Ectodermal cell (in vitro differentiated cells): Measurements from ENCODE around the gene CD300C.

Experiments used
- H3K27ac ChIP-seq: 2 replicates; pipeline ENCODE4 v1.7.0; 2013; ENCODE audit warnings: mild to moderate bottlenecking, low read depth, low read length; ENCODE audit not compliant: insufficient read depth, poor library complexity, severe bottlenecking
- H3K27me3 ChIP-seq: 2 replicates; pipeline ENCODE4 v1.7.0; 2013; ENCODE audit warnings: mild to moderate bottlenecking, low read length; ENCODE audit not compliant: insufficient read depth, control insufficient read depth, poor library complexity, severe bottlenecking
- H3K36me3 ChIP-seq: one replicate; pipeline ENCODE4 v1.7.0; 2013; ENCODE audit warnings: low read length; ENCODE audit not compliant: control insufficient read depth, insufficient read depth
- H3K4me1 ChIP-seq: one replicate; pipeline ENCODE4 v1.7.0; 2013; ENCODE audit warnings: low read length; ENCODE audit not compliant: control insufficient read depth, insufficient read depth
- H3K4me3 ChIP-seq: 2 replicates; pipeline ENCODE4 v1.7.0; 2013; ENCODE audit warnings: low read depth, low read length, control low read depth; ENCODE audit not compliant: insufficient read depth
- H3K9me3 ChIP-seq: 2 replicates; pipeline ENCODE4 v1.7.0; 2013; ENCODE audit warnings: mild to moderate bottlenecking, low read length, moderate library complexity; ENCODE audit not compliant: control insufficient read depth
- WGBS, 2 experiments: methylation state at CpG; one replicate each; pipeline ENCODE4 v1.1.7; 2013; ENCODE audit warnings: missing lambda C conversion rate in 2 of 2; 5-methylcytosine and 5-hydroxymethylcytosine counted together

Gene CD300C

DNA sequence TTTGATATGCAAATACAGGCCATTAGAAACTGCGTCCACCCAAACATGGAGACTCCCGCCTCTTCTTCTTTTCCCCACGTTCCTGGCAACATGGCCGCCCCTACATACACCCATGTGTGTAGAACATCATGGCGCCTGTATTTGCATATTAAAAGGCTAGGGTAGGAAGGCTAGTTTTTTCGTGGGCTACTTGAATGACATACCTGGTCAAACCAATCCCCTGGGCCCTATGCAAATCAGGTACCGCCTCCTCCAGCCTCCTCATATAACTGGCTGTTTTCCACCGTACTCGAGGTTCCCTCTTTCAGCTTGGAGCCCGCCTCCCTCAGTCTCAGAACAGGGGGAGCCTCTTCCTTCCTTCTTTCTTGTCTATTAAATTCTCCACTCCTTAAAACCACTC is 13.8 kb downstream of the CD300C start:
- peaks cover 7% of the 10 kb centered on the region for H3K27me3 ChIP-seq
- no peak overlapping the region for H3K27ac ChIP-seq
- no peaks in the 10 kb centered on the region for H3K36me3 ChIP-seq
- H3K4me3 ChIP-seq = no peak overlapping the region
- WGBS, 2 experiments = 73 to 74% methylated on average over 10 of the region's 10 CpGs
- H3K9me3 ChIP-seq = no peaks in the 10 kb centered on the region
- no peaks in the 10 kb centered on the region for H3K4me1 ChIP-seq

DNA sequence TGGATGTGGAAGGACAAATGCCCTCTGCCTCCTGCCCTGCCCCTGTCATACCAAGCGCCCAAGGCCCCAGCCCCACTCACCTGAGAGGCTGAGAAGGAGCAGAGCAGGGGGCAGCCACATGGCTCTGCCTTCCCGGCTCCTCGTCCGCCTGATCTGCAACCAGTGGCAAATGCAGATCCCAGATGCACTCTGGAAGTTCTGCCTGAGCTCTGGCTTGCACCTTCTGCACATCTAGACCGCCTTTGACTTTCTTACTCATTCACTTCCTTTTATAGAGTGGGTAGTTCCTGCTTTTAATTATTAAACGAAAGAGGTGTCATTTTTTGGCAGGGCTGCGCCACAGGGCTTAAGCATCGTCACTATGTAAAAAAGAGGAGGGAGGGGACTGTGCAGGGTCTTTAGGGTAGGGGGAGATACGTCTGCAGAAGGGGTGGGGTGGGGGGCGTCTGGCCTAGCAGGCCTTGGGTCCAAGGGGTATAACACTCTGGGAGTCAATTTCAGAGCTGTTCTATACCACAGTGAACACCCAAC is 14.6 kb downstream of the CD300C start, which contains the start of gene CD300LB:
CD300LB (minus strand) TSS at position 245 of the 531 bp plus-strand sequence; CDS start at position 120, 125 bp downstream.
- WGBS, 2 experiments = 93 to 94% methylated on average over 10 of the region's 10 CpGs
- no peak within 1 kb of the TSS for H3K27ac ChIP-seq
- H3K4me1 ChIP-seq = no peaks in the 10 kb centered on the region
- no peaks in the 10 kb centered on the region for H3K36me3 ChIP-seq
- H3K4me3 ChIP-seq = no peak within 1 kb of the TSS
- no peaks in the 10 kb centered on the region for H3K9me3 ChIP-seq
- no peaks in the 10 kb centered on the region for H3K27me3 ChIP-seq

- H3K4me3 ChIP-seq = no peak overlapping the region
- no peaks in the 10 kb centered on the region for H3K27me3 ChIP-seq
- no peaks in the 10 kb centered on the region for H3K9me3 ChIP-seq
- H3K36me3 ChIP-seq = no peaks in the 10 kb centered on the region
- 87 to 94% methylated on average over 5 of the region's 5 CpGs for WGBS, 2 experiments
- no peaks in the 10 kb centered on the region for H3K4me1 ChIP-seq
- H3K27ac ChIP-seq = no peak overlapping the region
These were observed 15.1 kb downstream of the CD300C start for GRCh38 chr17:74530831-74531150.

GRCh38 chr17:74529243-74529642 is 16.7 kb downstream of the CD300C start:
- 79 to 85% methylated on average over 5 of the region's 5 CpGs for WGBS, 2 experiments
- no peaks in the 10 kb centered on the region for H3K27me3 ChIP-seq
- H3K27ac ChIP-seq = no peak overlapping the region
- H3K9me3 ChIP-seq = no peaks in the 10 kb centered on the region
- no peak overlapping the region for H3K4me3 ChIP-seq
- H3K4me1 ChIP-seq = no peaks in the 10 kb centered on the region
- H3K36me3 ChIP-seq = no peaks in the 10 kb centered on the region

DNA sequence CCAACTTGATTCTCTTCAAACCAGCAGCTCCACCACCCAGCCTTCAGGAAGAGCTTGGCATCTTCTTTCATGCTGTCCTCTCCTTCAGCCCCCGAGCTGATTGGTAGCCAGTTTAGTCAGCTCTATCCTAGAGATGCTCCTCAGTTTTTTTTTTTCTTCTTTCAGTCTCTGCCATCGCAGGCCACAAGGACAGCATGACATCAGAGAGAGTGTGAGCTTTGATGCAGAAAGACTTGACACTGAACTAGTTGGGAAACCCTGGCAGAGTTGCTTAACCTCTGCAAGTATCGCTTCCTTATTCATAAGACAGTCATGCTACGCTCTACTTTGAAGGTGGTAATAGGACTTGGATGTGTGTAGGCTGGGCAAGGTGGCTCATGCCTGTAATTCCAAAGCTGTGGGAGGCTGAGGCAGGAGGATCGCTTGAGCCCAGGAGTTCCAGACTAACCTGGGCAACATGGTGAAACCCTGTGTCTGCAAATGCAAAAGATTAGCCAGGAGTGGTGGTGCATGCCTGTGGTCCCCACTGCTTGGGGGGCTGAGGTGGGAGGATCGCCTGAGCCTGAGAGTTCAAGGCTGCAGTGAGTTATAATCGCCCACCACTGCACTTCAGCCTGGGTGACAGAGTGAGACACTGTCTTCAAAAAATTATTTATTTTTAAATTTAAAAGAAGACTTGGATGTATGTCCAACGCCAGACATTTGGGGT is 17.3 kb downstream of the CD300C start:
- 90 to 91% methylated on average over 8 of the region's 8 CpGs for WGBS, 2 experiments
- no peak overlapping the region for H3K4me3 ChIP-seq

DNA sequence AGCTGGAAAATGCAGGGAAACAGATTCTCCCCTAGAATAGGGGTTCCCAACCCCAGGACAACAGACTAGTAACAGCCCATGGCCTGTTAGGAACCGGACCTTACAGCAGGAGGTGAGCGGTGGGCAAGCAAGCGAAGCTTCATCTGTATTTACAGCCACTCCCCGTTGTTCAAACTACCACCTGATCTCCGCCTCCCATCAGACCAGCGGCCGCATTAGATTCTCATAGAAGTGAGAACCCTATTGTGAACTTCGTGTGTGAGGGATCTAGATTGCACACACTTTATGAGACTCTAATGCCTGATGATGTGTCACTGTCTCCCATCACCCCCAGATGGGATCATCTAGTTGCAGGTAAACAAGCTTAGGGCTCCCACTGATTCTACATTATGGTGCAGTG is 18.2 kb downstream of the CD300C start:
- no peaks in the 10 kb centered on the region for H3K36me3 ChIP-seq
- H3K27me3 ChIP-seq = no peaks in the 10 kb centered on the region
- no peak overlapping the region for H3K27ac ChIP-seq
- no peaks in the 10 kb centered on the region for H3K4me1 ChIP-seq
- 94% methylated on average over 8 of the region's 8 CpGs for WGBS, 2 experiments
- no peak overlapping the region for H3K4me3 ChIP-seq
- no peaks in the 10 kb centered on the region for H3K9me3 ChIP-seq

More for the DNA sequence above, 17.3 kb downstream of the CD300C start:
- Histone ChIP-seq H3K27me3 (no peaks in the 10 kb centered on the region), H3K27ac (no peak overlapping the region), H3K4me1 (no peaks in the 10 kb centered on the region), H3K9me3 (no peaks in the 10 kb centered on the region), H3K36me3 (no peaks in the 10 kb centered on the region)

DNA sequence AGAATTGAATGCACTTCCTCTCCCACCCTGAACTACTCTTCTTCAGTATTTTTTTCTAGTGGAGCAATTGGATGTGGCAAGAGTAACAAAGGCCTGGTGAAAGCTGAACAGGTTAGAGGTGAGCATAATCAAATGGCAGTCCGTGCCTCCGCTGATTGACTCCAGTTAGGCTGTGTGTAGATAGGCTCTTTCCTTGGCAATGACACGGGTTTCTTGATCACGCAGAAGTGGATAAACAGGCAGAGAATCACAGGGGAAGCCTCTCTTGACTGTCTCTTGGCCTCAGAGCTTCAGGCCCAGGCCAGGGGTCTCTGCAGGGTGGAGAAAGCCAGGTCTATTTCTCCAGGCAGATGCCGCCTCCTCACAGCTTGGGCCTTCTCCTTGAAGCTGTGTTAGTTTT is 18.8 kb downstream of the CD300C start:
- no peaks in the 10 kb centered on the region for H3K9me3 ChIP-seq
- H3K4me3 ChIP-seq = no peak overlapping the region
- no peak overlapping the region for H3K27ac ChIP-seq
- no peaks in the 10 kb centered on the region for H3K27me3 ChIP-seq
- no peaks in the 10 kb centered on the region for H3K4me1 ChIP-seq
- 92 to 93% methylated on average over 5 of the region's 5 CpGs for WGBS, 2 experiments
- H3K36me3 ChIP-seq = no peaks in the 10 kb centered on the region

DNA sequence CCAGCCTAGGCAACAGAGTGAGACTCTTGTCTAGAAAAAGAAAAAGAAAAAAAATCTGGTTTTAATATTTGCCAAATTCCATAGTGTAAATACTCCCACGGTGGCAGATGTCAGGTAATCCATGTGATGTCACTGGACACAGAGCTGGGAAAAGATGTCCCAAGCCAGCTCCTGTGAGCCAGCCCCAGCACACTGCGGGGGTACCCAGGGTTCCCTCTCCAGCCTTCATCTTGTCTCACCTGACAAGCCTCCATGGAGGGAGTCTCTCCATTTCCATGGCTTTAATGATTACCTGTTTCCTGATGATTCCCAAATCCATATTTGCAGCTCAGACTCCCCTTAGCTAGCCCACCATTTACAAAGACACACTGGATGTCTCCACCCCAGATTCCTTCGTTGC is 19.2 kb downstream of the CD300C start:
- H3K27ac ChIP-seq = no peak overlapping the region
- WGBS, 2 experiments = 79 to 84% methylated on average over 3 of the region's 3 CpGs
- H3K9me3 ChIP-seq = no peaks in the 10 kb centered on the region
- no peak overlapping the region for H3K4me3 ChIP-seq
- H3K4me1 ChIP-seq = no peaks in the 10 kb centered on the region
- no peaks in the 10 kb centered on the region for H3K36me3 ChIP-seq
- H3K27me3 ChIP-seq = no peaks in the 10 kb centered on the region

DNA sequence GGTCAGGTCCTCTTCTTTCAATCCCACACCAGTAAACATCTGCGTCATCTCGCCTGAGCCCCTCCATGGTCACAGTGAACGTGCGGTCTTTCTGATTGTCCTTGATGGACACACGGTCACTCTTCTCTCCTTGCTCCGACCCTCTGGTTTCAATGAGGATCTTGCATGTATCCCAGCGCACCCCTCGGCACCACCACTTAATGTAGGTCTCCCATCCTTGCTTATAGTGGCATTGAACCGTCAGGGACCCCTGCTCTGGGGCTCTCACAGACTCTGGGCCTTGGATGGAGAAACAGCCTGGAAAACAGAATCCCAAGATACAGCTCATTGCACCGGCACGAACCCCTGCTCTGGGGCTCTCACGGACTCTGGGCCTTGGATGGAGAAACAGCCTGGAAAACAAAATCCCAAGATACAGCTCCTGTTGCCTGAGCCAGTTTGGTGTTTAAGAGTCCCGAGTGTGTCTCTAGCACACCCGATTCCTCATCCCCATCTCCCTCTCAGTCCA is 20.1 kb downstream of the CD300C start:
- Histone ChIP-seq H3K27ac (no peak overlapping the region), H3K27me3 (no peaks in the 10 kb centered on the region), H3K4me1 (no peaks in the 10 kb centered on the region), H3K36me3 (no peaks in the 10 kb centered on the region), H3K9me3 (no peaks in the 10 kb centered on the region), H3K4me3 (no peak overlapping the region)
- WGBS, 2 experiments = 92% methylated on average over 14 of the region's 14 CpGs

DNA sequence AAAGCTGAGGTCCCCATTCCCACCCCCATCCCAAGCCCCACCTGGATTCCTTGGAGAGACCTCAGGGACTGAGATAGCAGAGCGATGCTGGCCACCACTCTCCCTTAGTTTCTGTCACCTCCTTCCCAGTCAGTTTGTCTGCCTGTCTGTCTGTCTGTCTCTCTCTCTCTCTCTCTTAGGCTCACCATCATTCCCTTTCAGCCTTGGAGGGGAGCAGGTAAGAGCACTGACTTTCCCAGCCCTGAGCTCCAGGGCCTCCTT is 20.5 kb downstream of the CD300C start:
- 88 to 89% methylated on average over 1 of the region's 1 CpG for WGBS, 2 experiments
- no peaks in the 10 kb centered on the region for H3K36me3 ChIP-seq

More for the DNA sequence above, 20.5 kb downstream of the CD300C start:
- no peak overlapping the region for H3K4me3 ChIP-seq
- no peaks in the 10 kb centered on the region for H3K4me1 ChIP-seq
- H3K27ac ChIP-seq = no peak overlapping the region
- H3K27me3 ChIP-seq = no peaks in the 10 kb centered on the region
- H3K9me3 ChIP-seq = no peaks in the 10 kb centered on the region
